Endothelial cell of umbilical vein (primary cell): ENCODE results near the gene GPR137B. TPM values are rescaled to one million over a fixed set of nuclear protein-coding genes. Genes with fewer than 3 reads are reported as not detected.

ENCODE experiments used
- BruUV-seq: library from RNA; stranded (reverse); fragments of 400-500 nt; replicated peaks from 2 replicates; lab custom pipeline; 2021; lab: Mats Ljungman, UMichigan
- CTCF ChIA-PET: fragments of 300-600, 350-600 bp; sonication (Branson Sonifier 250); formaldehyde crosslinking; loops from one replicate; lab custom pipeline; 2021; ENCODE audit warnings: antibody characterized with exemption, inconsistent platforms; lab: Charles Lee
- POLR2A ChIA-PET: fragments of 300-600, 350-600 bp; sonication (Branson Sonifier 250); formaldehyde crosslinking; loops from one replicate; lab custom pipeline; 2021; ENCODE audit warnings: antibody characterized with exemption, inconsistent platforms; lab: Charles Lee
- DNase-seq: peaks from one replicate; pipeline ENCODE4 v3.0.0-alpha.2; 2011; ENCODE audit warnings: low read depth, low spot score
- FAIRE-seq: peaks from 2 replicates; lab custom pipeline; 2011; peaks lifted over from hg19 to GRCh38; lab: Jason Lieb, UNC
- H2AFZ ChIP-seq: 2 replicates; pipeline ENCODE4 v1.6.0; 2012; ENCODE audit warnings: low read depth, low read length, control low read depth, inconsistent platforms
- H3K27ac ChIP-seq: 2 replicates; pipeline ENCODE4 v1.5.1; 2011; ENCODE audit warnings: low read depth, mild to moderate bottlenecking, control low read depth, low read length, moderate library complexity; ENCODE audit not compliant: insufficient read depth
- H3K27me3 ChIP-seq, 2 experiments: 2 replicates each; pipeline versions ENCODE4 v1.6.0 to v1.6.1; 2011; ENCODE audit warnings: low read length in 2 of 2, mixed read lengths in 1 of 2; ENCODE audit not compliant: control insufficient read depth in 2 of 2, insufficient read depth in 2 of 2
- H3K36me3 ChIP-seq, 2 experiments: 2 replicates in 1 of 2; 3 replicates in 1 of 2; pipeline ENCODE4 v1.5.1; 2011; ENCODE audit warnings: low read length in 2 of 2, mild to moderate bottlenecking in 1 of 2, moderate library complexity in 1 of 2; ENCODE audit not compliant: control insufficient read depth in 2 of 2, insufficient read depth in 2 of 2; ENCODE audit errors: extremely low read depth in 1 of 2
- H3K4me1 ChIP-seq: 3 replicates; pipeline ENCODE4 v1.5.1; 2011; ENCODE audit warnings: mild to moderate bottlenecking, low read length; ENCODE audit not compliant: control insufficient read depth, insufficient read depth; ENCODE audit errors: extremely low read depth
- H3K4me2 ChIP-seq: 2 replicates; pipeline ENCODE4 v1.6.1; 2011; ENCODE audit warnings: low read length, control low read depth, mixed read lengths; ENCODE audit not compliant: insufficient read depth
- H3K4me3 ChIP-seq, 3 experiments: fragments of 200-600 bp in 1 of 3; sonication (generic), shearing (Covaris generic) in 1 of 3; replicated peaks in 1 of 3; 2 replicates each; pipeline ENCODE4 v1.5.1; 2011 to 2016; ENCODE audit warnings: control low read depth in 3 of 3, low read length in 3 of 3, mild to moderate bottlenecking in 2 of 3, inconsistent platforms in 1 of 3, low read depth in 1 of 3, moderate library complexity in 1 of 3; ENCODE audit not compliant: insufficient read depth in 1 of 3
- H3K79me2 ChIP-seq: 2 replicates; pipeline ENCODE4 v1.6.0; 2012; ENCODE audit warnings: low read length, inconsistent platforms; ENCODE audit not compliant: control insufficient read depth, insufficient read depth
- H3K9ac ChIP-seq: replicated peaks from 2 replicates; pipeline ENCODE3; 2011; ENCODE audit warnings: low read length, control low read depth; ENCODE audit not compliant: insufficient read depth; ENCODE audit errors: extremely low read depth
- H3K9me1 ChIP-seq: replicated peaks from 3 replicates; pipeline ENCODE4 v1.6.0; 2011; ENCODE audit warnings: mild to moderate bottlenecking, low read length; ENCODE audit not compliant: control insufficient read depth, insufficient read depth; ENCODE audit errors: extremely low read depth
- H3K9me3 ChIP-seq: replicated peaks from 2 replicates; pipeline ENCODE4 v1.5.1; 2012; ENCODE audit warnings: low read length, inconsistent platforms; ENCODE audit not compliant: control insufficient read depth, insufficient read depth
- H4K20me1 ChIP-seq: replicated peaks from 2 replicates; pipeline ENCODE3; 2011; ENCODE audit warnings: mild to moderate bottlenecking, low read length; ENCODE audit not compliant: control insufficient read depth, insufficient read depth; ENCODE audit errors: extremely low read depth
- CTCF ChIP-seq, 2 donors: IDR thresholded peaks; 1 replicate in 1 of 2; 2 replicates in 1 of 2; pipeline ENCODE4 v1.5.1; 2011; ENCODE audit warnings: low read length in 2 of 2, mild to moderate bottlenecking in 2 of 2, moderate library complexity in 2 of 2, control low read depth in 1 of 2, inconsistent platforms in 1 of 2, low read depth in 1 of 2; ENCODE audit not compliant: insufficient read depth in 1 of 2; ENCODE audit errors: extremely low read depth in 1 of 2
- EZH2 ChIP-seq: IDR thresholded peaks from 2 replicates; pipeline ENCODE4 v1.6.1; 2012; ENCODE audit warnings: borderline replicate concordance, low read depth, mild to moderate bottlenecking, moderate library complexity, low read length, inconsistent platforms; ENCODE audit not compliant: severe bottlenecking
- FOS ChIP-seq: IDR thresholded peaks from 2 replicates; pipeline ENCODE4 v1.6.1; 2011; ENCODE audit warnings: mild to moderate bottlenecking, low read length, moderate library complexity, borderline replicate concordance; ENCODE audit not compliant: insufficient read depth
- GATA2 ChIP-seq: IDR thresholded peaks from 2 replicates; pipeline ENCODE4 v1.7.0; 2011; ENCODE audit warnings: low read depth, mild to moderate bottlenecking, moderate library complexity, mixed read lengths, low read length; ENCODE audit not compliant: insufficient read length, insufficient read depth
- JUN ChIP-seq: IDR thresholded peaks from 2 replicates; pipeline ENCODE4 v1.6.1; 2011; ENCODE audit warnings: borderline replicate concordance, low read depth; ENCODE audit not compliant: insufficient read length, insufficient read depth
- MYC ChIP-seq: IDR thresholded peaks from one replicate; pipeline ENCODE4 v1.6.1; 2011; ENCODE audit warnings: mild to moderate bottlenecking, low read depth, low read length
- POLR2A ChIP-seq: IDR thresholded peaks from 2 replicates; pipeline ENCODE4 v1.6.1; 2012; ENCODE audit warnings: low read depth, mild to moderate bottlenecking, control low read depth, low read length
- POLR2AphosphoS5 ChIP-seq: IDR thresholded peaks from 2 replicates; pipeline ENCODE4 v1.6.1; 2012; ENCODE audit warnings: low read depth, mild to moderate bottlenecking, control low read depth, low read length, moderate library complexity; ENCODE audit not compliant: insufficient read depth
- dilution Hi-C: fragments of 300-500 bp; cut with MboI; formaldehyde crosslinking; loops from one replicate; pipeline ENCODE4 v1.15.0; 2019; ENCODE audit warnings: low sequenced_read_pairs; ENCODE audit not compliant: extremely low pct_ligation_motif_present
- intact Hi-C: fragments of 100-400 bp; cut with micrococcal nuclease; formaldehyde crosslinking; loops from one replicate; pipeline ENCODE4 v1.10.0; 2022
- polyA plus RNA-seq, 4 experiments: library from polyadenylated mRNA; depleted of rRNA in 3 of 4; stranded (reverse) in 3 of 4; unstranded in 1 of 4; fragments of >200 nt; gene quantifications; 2 replicates each; pipeline versions ENCODE4 v1.2.1 to v1.2.3, GENCODE V29; 2011 to 2012; ENCODE audit warnings: missing spikeins in 1 of 4
- total RNA-seq: library from RNA; stranded (reverse); gene quantifications from 2 replicates; pipeline ENCODE4 v1.2.3, GENCODE V29; 2021
- TF ChIP-seq, protein P1 (sequence below): IDR thresholded peaks from 2 replicates; pipeline ENCODE4 v1.6.1; 2011; ENCODE audit not compliant: insufficient read depth, insufficient read length

The GPR137B gene
- total and polyA plus RNA-seq, 2 donors (not counting 3 experiments of a cell fraction or from before 2014, with no cell fraction given) = 7.8 to 11.9 TPM

- H3K4me2 ChIP-seq = no peak overlapping the region
- FAIRE-seq (no peak), DNase-seq (no peak)
- H3K79me2 ChIP-seq = no peaks in the 10 kb centered on the region
- dilution Hi-C loops = no loop called here
- ChIA-PET POLR2A (no interaction called here), CTCF (interaction anchor here (1.0 to 1.3 kb wide), 3 partner anchors 8 to 378 kb away, joined by 3 to 4 read pairs (median 3); no protein-coding TSS in a partner anchor)
- H3K36me3 ChIP-seq = no peaks in the 10 kb centered on the region
- no TSS peak for BruUV-seq
- H2AFZ ChIP-seq = no peak overlapping the region
- H3K27ac ChIP-seq = no peak overlapping the region
- H3K9me3 ChIP-seq = no peaks in the 10 kb centered on the region
- no peaks in the 10 kb centered on the region for H4K20me1 ChIP-seq
- H3K9ac ChIP-seq = no peak overlapping the region
- no peaks in the 10 kb centered on the region for H3K27me3 ChIP-seq
- H3K4me1 ChIP-seq = no peaks in the 10 kb centered on the region
- no peak overlapping the region for H3K4me3 ChIP-seq
- TF ChIP-seq, protein P1, sequence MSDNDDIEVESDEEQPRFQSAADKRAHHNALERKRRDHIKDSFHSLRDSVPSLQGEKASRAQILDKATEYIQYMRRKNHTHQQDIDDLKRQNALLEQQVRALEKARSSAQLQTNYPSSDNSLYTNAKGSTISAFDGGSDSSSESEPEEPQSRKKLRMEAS = no peak
- TF ChIP-seq GATA2 (no peak), EZH2 (no peak), POLR2AphosphoS5 (no peak), CTCF (IDR thresholded peaks at IDR 0.05; ENCODE audit: extremely low read depth in 1 of 2, insufficient read depth in 1 of 2, low read depth in 1 of 2, low read length in 2 of 2) (no peak), FOS (no peak), POLR2A (no peak), JUN (no peak), MYC (no peak)
- no peaks in the 10 kb centered on the region for H3K9me1 ChIP-seq
- intact Hi-C loops = no loop called here
These were observed 30.1 kb upstream of the GPR137B start for GRCh38 chr1:236112332-236112627.
